Measurements from ENCODE around the gene HPX. TPM values are rescaled to one million over a fixed set of nuclear protein-coding genes. Genes with fewer than 3 reads are reported as not detected.

Gene HPX
- total RNA-seq, 2 donors from 2014 or later = 1.8 to 5.3 TPM

DNA sequence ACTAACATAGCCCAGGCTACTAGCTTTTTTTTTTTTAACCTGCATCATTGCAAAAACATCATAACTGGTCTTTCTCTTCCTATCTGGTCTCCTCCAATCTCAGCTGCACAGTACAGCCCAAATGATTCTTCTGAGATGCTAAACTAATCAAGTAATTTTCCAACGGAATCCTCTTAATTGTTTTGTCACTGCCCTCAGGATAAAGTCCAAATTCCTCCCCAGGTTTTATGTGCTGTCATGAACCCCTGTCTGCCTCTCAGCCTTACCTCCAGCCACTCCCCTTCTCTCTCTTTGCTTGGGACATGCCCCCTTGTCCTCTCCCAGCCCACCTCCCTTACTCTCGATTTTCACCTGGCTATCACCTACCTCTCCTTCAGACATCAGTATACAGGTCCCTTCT, 34.4 kb downstream of the HPX start:
- Histone ChIP-seq H3K36me3 (no peaks in the 10 kb centered on the region), H3K4me3 (no peak overlapping the region), H3K9me3 (no peaks in the 10 kb centered on the region), H3K4me1 (no peaks in the 10 kb centered on the region), H3K9ac (ENCODE audit: low read depth in 2 of 2, low read length in 2 of 2) (no peak overlapping the region), H3K27me3 (no peaks in the 10 kb centered on the region), H3K27ac (no peak overlapping the region)
- TF ChIP-seq, protein P1, sequence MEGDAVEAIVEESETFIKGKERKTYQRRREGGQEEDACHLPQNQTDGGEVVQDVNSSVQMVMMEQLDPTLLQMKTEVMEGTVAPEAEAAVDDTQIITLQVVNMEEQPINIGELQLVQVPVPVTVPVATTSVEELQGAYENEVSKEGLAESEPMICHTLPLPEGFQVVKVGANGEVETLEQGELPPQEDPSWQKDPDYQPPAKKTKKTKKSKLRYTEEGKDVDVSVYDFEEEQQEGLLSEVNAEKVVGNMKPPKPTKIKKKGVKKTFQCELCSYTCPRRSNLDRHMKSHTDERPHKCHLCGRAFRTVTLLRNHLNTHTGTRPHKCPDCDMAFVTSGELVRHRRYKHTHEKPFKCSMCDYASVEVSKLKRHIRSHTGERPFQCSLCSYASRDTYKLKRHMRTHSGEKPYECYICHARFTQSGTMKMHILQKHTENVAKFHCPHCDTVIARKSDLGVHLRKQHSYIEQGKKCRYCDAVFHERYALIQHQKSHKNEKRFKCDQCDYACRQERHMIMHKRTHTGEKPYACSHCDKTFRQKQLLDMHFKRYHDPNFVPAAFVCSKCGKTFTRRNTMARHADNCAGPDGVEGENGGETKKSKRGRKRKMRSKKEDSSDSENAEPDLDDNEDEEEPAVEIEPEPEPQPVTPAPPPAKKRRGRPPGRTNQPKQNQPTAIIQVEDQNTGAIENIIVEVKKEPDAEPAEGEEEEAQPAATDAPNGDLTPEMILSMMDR (IDR thresholded peaks at IDR 0.05) = no peak
- no peak for DNase-seq
- intact Hi-C loops (cut with DNase I) = no loop called here

DNA sequence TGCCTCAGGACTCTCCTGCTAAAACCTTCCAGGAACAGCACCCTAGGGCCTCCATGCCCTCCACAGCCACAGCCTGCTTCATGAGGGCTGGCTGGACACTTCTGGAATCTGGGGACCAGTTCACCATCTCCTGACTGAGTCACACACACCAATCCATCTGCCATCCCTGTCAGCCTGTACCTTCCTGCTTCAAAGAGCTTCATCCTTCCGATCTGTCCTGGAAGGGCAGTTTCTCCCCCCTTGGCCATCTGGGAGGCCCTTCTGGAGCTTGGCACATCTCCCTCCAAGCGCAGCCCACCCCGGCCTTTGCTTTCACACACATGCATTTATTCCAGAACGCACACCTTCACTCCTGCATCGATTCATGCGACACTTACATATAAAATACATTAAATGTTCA, 34.9 kb downstream of the HPX start:
- no peak for DNase-seq
- Histone ChIP-seq H3K27me3 (no peaks in the 10 kb centered on the region), H3K36me3 (no peaks in the 10 kb centered on the region), H3K27ac (no peak overlapping the region), H3K9ac (ENCODE audit: low read depth in 2 of 2, low read length in 2 of 2) (no peak overlapping the region), H3K9me3 (no peaks in the 10 kb centered on the region), H3K4me3 (no peak overlapping the region), H3K4me1 (no peaks in the 10 kb centered on the region)
- TF ChIP-seq, protein P1 (IDR thresholded peaks at IDR 0.05) = no peak
- intact Hi-C loops (cut with DNase I) = no loop called here

GRCh38 chr11:6405052-6405667, 35.6 kb downstream of the HPX start:
- H3K36me3 ChIP-seq = no peaks in the 10 kb centered on the region
- intact Hi-C loops (cut with DNase I) = no loop called here
- TF ChIP-seq, protein P1 (IDR thresholded peaks at IDR 0.05) = no peak

GRCh38 chr11:6404342-6405051, 36.3 kb downstream of the HPX start:
- DNase-seq = no peak
- Histone ChIP-seq H3K36me3 (no peaks in the 10 kb centered on the region), H3K9ac (ENCODE audit: low read depth in 2 of 2, low read length in 2 of 2) (no peak overlapping the region), H3K27me3 (no peaks in the 10 kb centered on the region), H3K4me3 (no peak overlapping the region), H3K4me1 (no peaks in the 10 kb centered on the region), H3K27ac (no peak overlapping the region), H3K9me3 (no peaks in the 10 kb centered on the region)
- TF ChIP-seq, protein P1 (IDR thresholded peaks at IDR 0.05) = no peak
- intact Hi-C loops (cut with DNase I) = no loop called here

More at GRCh38 chr11:6405052-6405667, 35.6 kb downstream of the HPX start:
- H3K27me3 ChIP-seq = no peaks in the 10 kb centered on the region
- no peaks in the 10 kb centered on the region for H3K9me3 ChIP-seq
- DNase-seq = no peak
- H3K9ac ChIP-seq (ENCODE audit: low read depth in 2 of 2, low read length in 2 of 2) = no peak overlapping the region
- no peaks in the 10 kb centered on the region for H3K4me1 ChIP-seq
- no peak overlapping the region for H3K4me3 ChIP-seq
- H3K27ac ChIP-seq = no peak overlapping the region

DNA sequence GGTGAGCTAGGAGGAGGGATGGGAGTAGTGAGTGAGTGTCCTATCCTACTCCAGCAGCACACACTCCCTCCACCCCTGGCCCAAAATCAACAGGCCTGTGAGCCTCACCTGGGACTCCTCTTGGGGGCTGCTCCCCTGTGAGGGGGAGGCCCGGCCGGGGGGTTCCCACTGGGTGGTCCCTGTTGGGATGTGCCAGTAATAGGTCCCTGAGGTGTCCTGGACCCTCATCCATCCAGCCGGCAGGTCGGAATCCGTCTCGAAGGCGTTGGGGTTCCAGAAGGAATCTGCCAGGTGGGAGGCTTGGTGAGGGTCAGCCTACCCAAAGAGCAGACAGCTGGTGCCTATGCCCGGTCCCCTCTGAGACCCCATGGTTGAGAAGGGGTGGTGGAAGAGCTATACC, 37.2 kb downstream of the HPX start:
- intact Hi-C loops (cut with DNase I) = no loop called here
- no peaks in the 10 kb centered on the region for H3K27me3 ChIP-seq
- no peak overlapping the region for H3K9ac ChIP-seq (ENCODE audit: low read depth in 2 of 2, low read length in 2 of 2)
- TF ChIP-seq, protein P1 (IDR thresholded peaks at IDR 0.05) = no peak
- H3K9me3 ChIP-seq = no peaks in the 10 kb centered on the region
- H3K4me3 ChIP-seq = no peak overlapping the region
- no peak overlapping the region for H3K27ac ChIP-seq
- no peaks in the 10 kb centered on the region for H3K36me3 ChIP-seq
- H3K4me1 ChIP-seq = no peaks in the 10 kb centered on the region
- no peak for DNase-seq
